ENCODE results near the gene OGFOD3.
"Not testable (repeated sequence)": the region's sequence is repeated elsewhere in the genome, so short reads cannot be mapped to it uniquely, and the experiment has no call there.

- TF ChIP-seq CTCF (IDR thresholded peaks at IDR 0.05 in 4 of 5, conservative IDR thresholded peaks at IDR 0.05 in 1 of 5); POLR2A (IDR thresholded peaks at IDR 0.05): not testable (repeated sequence)
Measured at GRCh38 chr17:82381703-82382009, 36.7 kb downstream of the OGFOD3 start.

Measured in gastrocnemius medialis (tissue), 4 donors.